ENCODE results near the gene WDR17. TPM values are rescaled to one million over a fixed set of nuclear protein-coding genes. Genes with fewer than 3 reads are reported as not detected.
A peak's percentile ranks its signal among the peaks of the same experiment; 100 is the strongest.

WDR17 gene
- total RNA-seq, 6 experiments from 2014 or later: 0.12 to 0.49 (median 0.18) TPM; not detected in 1

GRCh38 chr4:176038789-176039188 is 26.9 kb upstream of the WDR17 start:
- no peaks in the 10 kb centered on the region for H3K36me3 ChIP-seq
- 64% methylated on average over 5 of the region's 5 CpGs for WGBS (ENCODE audit: insufficient coverage, low coverage, low lambda C conversion rate, missing lambda C conversion rate)

DNA sequence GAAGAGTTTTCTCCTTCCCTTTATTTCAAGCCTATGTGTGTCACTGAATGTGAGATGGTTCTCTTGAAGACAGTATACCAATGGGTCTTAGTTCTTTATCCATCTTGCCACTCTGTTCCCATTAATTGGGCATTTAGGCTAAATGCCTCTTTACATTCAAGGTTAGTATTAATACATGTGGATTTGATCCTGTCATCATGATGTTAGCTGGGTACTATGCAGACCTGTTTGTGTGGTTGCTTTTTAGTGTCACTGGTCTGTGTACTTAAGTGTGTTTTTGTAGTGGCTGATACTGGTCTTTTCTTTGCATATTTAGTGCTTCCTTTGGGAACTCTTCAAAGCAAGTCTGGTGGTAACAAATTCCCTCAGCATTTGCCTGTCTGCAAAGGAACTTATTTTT is 23.4 kb upstream of the WDR17 start:
- H3K27ac ChIP-seq: no peak overlapping the region
- H3K27me3 ChIP-seq: no peaks in the 10 kb centered on the region
- intact Hi-C loops (cut with DNase I): no loop called here
- DNase-seq (no peak), ATAC-seq (no peak)
- H3K4me3 ChIP-seq: no peak overlapping the region
- no peaks in the 10 kb centered on the region for H3K9me3 ChIP-seq
- no peaks in the 10 kb centered on the region for H3K4me1 ChIP-seq
- TF ChIP-seq POLR2A (IDR thresholded peaks at IDR 0.05) (no peak), CTCF (IDR thresholded peaks at IDR 0.05) (no peak)
- H3K36me3 ChIP-seq: no peaks in the 10 kb centered on the region

More at GRCh38 chr4:176038789-176039188, 26.9 kb upstream of the WDR17 start:
- Histone ChIP-seq H3K9me3 (no peaks in the 10 kb centered on the region), H3K4me3 (no peak overlapping the region), H3K27me3 (no peaks in the 10 kb centered on the region), H3K4me1 (no peaks in the 10 kb centered on the region), H3K27ac (no peak overlapping the region)
- DNase-seq: no peak
- intact Hi-C loops (cut with DNase I): no loop called here
- ATAC-seq: no peak
- TF ChIP-seq CTCF (IDR thresholded peaks at IDR 0.05) (no peak), POLR2A (IDR thresholded peaks at IDR 0.05) (no peak)

- no peaks in the 10 kb centered on the region for H3K9me3 ChIP-seq
- no peak overlapping the region for H3K4me3 ChIP-seq
- WGBS (ENCODE audit: insufficient coverage, low coverage, low lambda C conversion rate, missing lambda C conversion rate): 11% methylated on average over 4 of the region's 9 CpGs
- ATAC-seq (peak in 2 of 4 donors; percentile 6 to 28), DNase-seq (no peak)
- TF ChIP-seq CTCF (IDR thresholded peaks at IDR 0.05) (no peak), POLR2A (IDR thresholded peaks at IDR 0.05) (no peak)
- H3K36me3 ChIP-seq: no peaks in the 10 kb centered on the region
- H3K27me3 ChIP-seq: no peaks in the 10 kb centered on the region
- intact Hi-C loops (cut with DNase I): no loop called here
- H3K4me1 ChIP-seq: no peaks in the 10 kb centered on the region
- no peak overlapping the region for H3K27ac ChIP-seq
Measured at GRCh38 chr4:176043838-176044588, 21.6 kb upstream of the WDR17 start.

DNA sequence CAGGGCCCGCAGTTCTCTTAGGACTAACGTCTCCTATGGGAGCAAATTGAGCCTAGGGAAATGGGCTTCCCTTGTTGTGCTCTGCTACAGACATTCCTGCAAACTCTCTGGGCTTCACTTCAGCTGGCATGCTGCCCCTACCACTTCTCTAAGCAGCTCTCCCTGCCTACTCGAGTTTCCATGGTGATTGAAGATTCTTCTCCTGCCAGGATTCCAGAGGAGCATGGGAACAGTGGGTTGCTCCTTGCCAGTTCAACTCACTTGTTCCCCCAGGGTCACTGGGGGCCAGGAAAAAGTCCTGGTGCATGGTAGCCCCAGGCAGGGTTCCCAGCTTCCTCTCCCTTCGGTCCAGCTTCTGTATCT is 21.1 kb upstream of the WDR17 start:
- Histone ChIP-seq H3K9me3 (no peaks in the 10 kb centered on the region), H3K4me1 (no peaks in the 10 kb centered on the region), H3K36me3 (no peaks in the 10 kb centered on the region), H3K4me3 (no peak overlapping the region), H3K27me3 (no peaks in the 10 kb centered on the region), H3K27ac (no peak overlapping the region)
- WGBS (ENCODE audit: insufficient coverage, low coverage, low lambda C conversion rate, missing lambda C conversion rate): 25% methylated on average over 2 of the region's 4 CpGs
- peak in 1 of 4 donors; percentile 19 for ATAC-seq
- TF ChIP-seq CTCF (IDR thresholded peaks at IDR 0.05): no peak
- TF ChIP-seq POLR2A (IDR thresholded peaks at IDR 0.05): no peak
- intact Hi-C loops (cut with DNase I): no loop called here
- DNase-seq: no peak
